Thyroid gland (tissue), 4 donors: Measurements from ENCODE around the gene CNR1.

ENCODE experiments used
- POLR2A ChIP-seq, 2 donors: fragments of 450-650 bp; IDR thresholded peaks; one replicate each; pipeline ENCODE4 v1.6.1; 2017; ENCODE audit warnings: antibody characterized with exemption in 2 of 2, mild to moderate bottlenecking in 2 of 2, moderate library complexity in 1 of 2
- TF ChIP-seq, protein P1 (sequence below), 6 experiments: fragments of 200-600 bp in 3 of 6; fragments of 450-650 bp in 3 of 6; sonication (generic) in 3 of 6; IDR thresholded peaks; one replicate each; pipeline ENCODE4 v1.5.1; 2016 to 2019; ENCODE audit warnings: antibody characterized with exemption in 6 of 6, mild to moderate bottlenecking in 2 of 6, inconsistent platforms in 1 of 6, moderate library complexity in 1 of 6

DNA sequence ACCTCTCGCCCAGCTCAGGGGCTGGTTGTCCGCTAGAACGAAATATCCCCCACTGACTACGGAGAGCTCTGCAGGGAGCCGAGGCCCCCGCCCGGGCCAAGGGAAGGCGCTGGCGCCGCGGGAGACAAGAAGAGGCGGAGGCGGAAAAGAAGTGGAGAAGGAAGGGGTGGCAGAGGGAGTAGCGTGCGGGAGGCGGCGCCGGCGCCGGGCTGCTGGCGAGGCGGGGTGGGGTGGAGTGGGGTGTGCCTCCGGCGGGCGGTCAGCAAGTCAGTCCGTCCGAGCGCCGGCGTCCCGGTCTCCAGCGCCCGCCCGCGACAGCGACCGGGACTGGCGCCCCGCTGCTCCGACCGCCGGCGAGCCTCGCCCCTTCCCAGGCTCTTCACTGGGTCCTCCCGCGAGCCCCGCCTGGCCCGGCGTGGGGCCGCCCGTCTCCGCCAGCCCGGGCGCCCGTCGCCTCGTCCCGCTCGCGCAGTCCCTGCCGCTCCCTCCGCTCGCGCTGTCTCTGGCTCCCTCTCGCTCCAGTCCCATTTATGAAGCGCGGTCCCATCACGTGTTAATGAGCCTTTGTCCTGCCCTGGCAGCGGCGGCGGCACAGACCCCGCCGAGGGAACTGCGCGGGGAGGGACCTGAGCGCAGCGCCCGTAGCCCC is at the start of gene CNR1:
- TF ChIP-seq, protein P1, sequence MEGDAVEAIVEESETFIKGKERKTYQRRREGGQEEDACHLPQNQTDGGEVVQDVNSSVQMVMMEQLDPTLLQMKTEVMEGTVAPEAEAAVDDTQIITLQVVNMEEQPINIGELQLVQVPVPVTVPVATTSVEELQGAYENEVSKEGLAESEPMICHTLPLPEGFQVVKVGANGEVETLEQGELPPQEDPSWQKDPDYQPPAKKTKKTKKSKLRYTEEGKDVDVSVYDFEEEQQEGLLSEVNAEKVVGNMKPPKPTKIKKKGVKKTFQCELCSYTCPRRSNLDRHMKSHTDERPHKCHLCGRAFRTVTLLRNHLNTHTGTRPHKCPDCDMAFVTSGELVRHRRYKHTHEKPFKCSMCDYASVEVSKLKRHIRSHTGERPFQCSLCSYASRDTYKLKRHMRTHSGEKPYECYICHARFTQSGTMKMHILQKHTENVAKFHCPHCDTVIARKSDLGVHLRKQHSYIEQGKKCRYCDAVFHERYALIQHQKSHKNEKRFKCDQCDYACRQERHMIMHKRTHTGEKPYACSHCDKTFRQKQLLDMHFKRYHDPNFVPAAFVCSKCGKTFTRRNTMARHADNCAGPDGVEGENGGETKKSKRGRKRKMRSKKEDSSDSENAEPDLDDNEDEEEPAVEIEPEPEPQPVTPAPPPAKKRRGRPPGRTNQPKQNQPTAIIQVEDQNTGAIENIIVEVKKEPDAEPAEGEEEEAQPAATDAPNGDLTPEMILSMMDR (IDR thresholded peaks at IDR 0.05), result no peak
- no peak for TF ChIP-seq POLR2A (IDR thresholded peaks at IDR 0.05)
